Measurements from ENCODE around the gene TMEM263. TPM values are rescaled to one million over a fixed set of nuclear protein-coding genes. Genes with fewer than 3 reads are reported as not detected.

TMEM263 gene
- total RNA-seq (10 to 100 TPM; 55.4 to 69.9 (median 63.6) TPM), polyA plus RNA-seq (25.1 TPM)
- long read RNA-seq, donor 1, transcript TMEM263-201 (4 exons, 3,362 nt): minor isoform, 26 of 90 reads
- long read RNA-seq, donor 1, transcript TMEM263-204 (3 exons, 3,349 nt): major isoform, 49 of 90 reads
- long read RNA-seq, donor 1, partial matches to known transcripts: 0 of 90 reads
- long read RNA-seq, donor 1, other reads (novel, unspliced or antisense): 9 of 90 reads
- long read RNA-seq, donor 2, transcript TMEM263-201 (4 exons, 3,362 nt): minor isoform, 9 of 42 reads
- long read RNA-seq, donor 2, transcript TMEM263-204 (3 exons, 3,349 nt): major isoform, 31 of 42 reads
- long read RNA-seq, donor 2, partial matches to known transcripts: 0 of 42 reads
- long read RNA-seq, donor 2, other reads (novel, unspliced or antisense): 1 of 42 reads
- long read RNA-seq, donor 3, transcript TMEM263-204 (3 exons, 3,349 nt): major isoform, 129 of 266 reads
- long read RNA-seq, donor 3, transcript TMEM263-201 (4 exons, 3,362 nt): minor isoform, 90 of 266 reads
- long read RNA-seq, donor 3, transcript TMEM263-202 (3 exons, 833 nt): minor isoform, 6 of 266 reads
- long read RNA-seq, donor 3, partial matches to known transcripts: 0 of 266 reads
- long read RNA-seq, donor 3, other reads (novel, unspliced or antisense): 35 of 266 reads
- long read RNA-seq, donor 4, transcript TMEM263-204 (3 exons, 3,349 nt): major isoform, 31 of 44 reads
- long read RNA-seq, donor 4, transcript TMEM263-201 (4 exons, 3,362 nt): minor isoform, 8 of 44 reads
- long read RNA-seq, donor 4, partial matches to known transcripts: 0 of 44 reads
- long read RNA-seq, donor 4, other reads (novel, unspliced or antisense): 4 of 44 reads

DNA sequence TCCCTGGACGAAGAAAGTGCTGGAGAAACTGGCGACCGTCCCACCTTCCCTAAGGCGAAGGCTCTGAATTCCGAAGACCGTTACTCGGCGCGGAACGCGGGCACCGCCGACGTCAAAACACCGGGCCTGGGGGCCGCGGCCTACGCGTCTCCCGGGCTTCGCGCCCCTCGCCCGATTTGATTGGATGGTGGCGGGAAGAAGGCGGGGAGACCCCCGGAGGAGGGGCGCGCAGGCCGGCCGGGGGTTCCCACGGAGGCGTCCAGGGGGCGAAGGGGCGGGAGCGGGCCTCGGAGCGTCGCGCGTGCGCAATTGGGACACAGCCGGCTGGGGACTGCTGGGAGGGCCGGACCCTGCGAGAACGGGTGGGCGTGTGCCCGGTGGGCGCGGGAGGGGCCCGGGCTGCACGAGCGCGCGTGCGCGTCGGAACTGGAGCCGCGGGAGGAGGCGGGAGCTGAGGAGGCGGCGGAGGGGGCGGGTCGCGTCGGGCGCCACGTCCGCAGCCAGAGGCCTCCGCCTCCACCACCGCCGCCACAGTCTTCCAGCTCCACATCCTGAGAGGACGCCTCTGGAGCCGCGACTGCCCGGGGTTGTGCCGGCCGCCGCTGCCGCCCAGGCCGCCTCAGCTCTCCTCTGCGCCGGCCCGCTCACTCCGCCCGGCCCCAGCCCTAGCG, at the start of gene TMEM263:
TMEM263 (plus strand) TSS at position 531 of the 671 bp plus-strand sequence. CDS start 11,210 bp downstream, outside the sequence.
- Histone ChIP-seq H3K9me3 (ENCODE audit: control insufficient read depth, low read length) (no peaks in the 10 kb centered on the region), H3K4me3 (ENCODE audit: low read length) (peak within 1 kb of the TSS; percentile 80), H3K4me1 (ENCODE audit: control insufficient read depth, insufficient read depth, low read length) (no peaks in the 10 kb centered on the region), H3K27ac (ENCODE audit: low read length) (peak within 1 kb of the TSS; percentile 95), H3K27me3 (ENCODE audit: control insufficient read depth, insufficient read depth) (no peaks in the 10 kb centered on the region)
- WGBS: under 1% methylated on average over 88 of the region's 88 CpGs
- ATAC-seq (peak; percentile 95 to 96), DNase-seq (peak; percentile 97 to 99 (median 98))
- intact Hi-C loops (cut with DNase I): loop anchor here in 2 of 4 donors (10.0 kb wide), 1 partner anchor 139 kb away; the partner anchor contains the start of gene CRY1 (in 2 of the 2)

DNA sequence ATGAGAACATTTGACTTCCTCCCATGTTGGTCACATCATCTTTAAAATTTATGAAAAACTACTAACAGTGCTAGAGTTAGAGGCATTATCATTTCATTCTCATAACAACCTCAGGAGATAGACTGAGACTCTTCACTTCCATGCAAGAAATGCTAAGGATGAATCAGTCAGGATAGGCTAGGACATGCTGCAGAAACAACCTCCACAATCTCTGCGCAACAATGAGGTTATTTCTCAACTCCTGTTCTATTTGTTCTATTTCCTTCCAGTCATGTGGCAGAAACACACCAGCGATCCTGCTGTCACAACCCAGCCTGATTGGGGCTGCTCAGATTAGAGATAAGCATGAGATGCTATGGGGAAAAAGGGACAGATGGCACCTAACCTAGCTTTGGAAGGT, 49.0 kb upstream of the TMEM263 start:
- no peaks in the 10 kb centered on the region for H3K27me3 ChIP-seq (ENCODE audit: control insufficient read depth, insufficient read depth)
- H3K4me1 ChIP-seq (ENCODE audit: control insufficient read depth, insufficient read depth, low read length): no peaks in the 10 kb centered on the region
- H3K9me3 ChIP-seq (ENCODE audit: control insufficient read depth, low read length): no peaks in the 10 kb centered on the region
- H3K27ac ChIP-seq (ENCODE audit: low read length): no peak overlapping the region
- H3K4me3 ChIP-seq (ENCODE audit: low read length): no peak overlapping the region
- WGBS: 71% methylated on average over 2 of the region's 2 CpGs
- no peak for DNase-seq
- intact Hi-C loops (cut with DNase I): no loop called here
- no peak for ATAC-seq

DNA sequence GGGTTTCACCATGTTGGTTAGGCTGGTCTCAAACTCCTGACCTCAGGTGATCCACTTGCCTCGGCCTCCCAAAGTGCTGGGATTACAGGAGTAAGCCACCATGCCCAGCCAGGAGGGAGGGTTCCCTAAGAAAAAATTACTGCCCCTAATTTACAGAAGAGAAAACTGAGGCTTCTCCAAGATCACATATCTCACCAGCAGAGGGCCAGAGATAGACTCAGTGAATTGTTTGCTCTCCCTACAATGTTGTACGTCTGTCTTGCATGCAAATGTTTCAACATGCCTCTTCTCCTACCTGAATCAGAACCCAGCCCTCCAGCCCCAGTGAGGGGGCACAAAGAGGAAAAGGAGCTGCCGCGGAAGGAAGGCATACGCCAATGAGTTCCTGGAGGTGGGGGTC, 48.3 kb upstream of the TMEM263 start:
- Histone ChIP-seq H3K9me3 (ENCODE audit: control insufficient read depth, low read length) (no peaks in the 10 kb centered on the region), H3K4me3 (ENCODE audit: low read length) (no peak overlapping the region), H3K27me3 (ENCODE audit: control insufficient read depth, insufficient read depth) (no peaks in the 10 kb centered on the region), H3K4me1 (ENCODE audit: control insufficient read depth, insufficient read depth, low read length) (no peaks in the 10 kb centered on the region), H3K27ac (ENCODE audit: low read length) (no peak overlapping the region)
- intact Hi-C loops (cut with DNase I): no loop called here
- 64% methylated on average over 5 of the region's 5 CpGs for WGBS
- DNase-seq: no peak
- ATAC-seq: no peak

DNA sequence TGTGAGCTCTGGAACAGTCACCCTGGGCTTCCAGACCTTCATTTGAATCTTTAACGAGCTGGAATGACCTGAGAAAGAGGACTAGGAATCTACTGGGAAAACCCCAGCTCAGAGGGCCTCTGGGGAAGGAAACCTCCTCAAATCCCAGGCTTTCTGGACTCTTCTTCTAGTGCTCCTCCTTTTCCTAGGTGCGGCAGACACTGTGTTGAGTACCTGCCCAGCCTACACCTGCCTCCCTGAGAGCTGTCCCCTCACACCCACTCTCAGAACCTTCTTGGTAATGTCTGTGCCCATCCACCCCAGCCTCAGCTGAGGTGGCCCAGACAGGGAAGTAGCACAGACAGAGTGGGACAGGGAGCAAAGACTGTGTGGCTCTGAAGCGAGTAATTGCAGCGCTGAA, 47.9 kb upstream of the TMEM263 start:
- H3K27me3 ChIP-seq (ENCODE audit: control insufficient read depth, insufficient read depth): no peaks in the 10 kb centered on the region
- no peak overlapping the region for H3K4me3 ChIP-seq (ENCODE audit: low read length)
- WGBS: 81% methylated on average over 4 of the region's 4 CpGs
- no peak overlapping the region for H3K27ac ChIP-seq (ENCODE audit: low read length)
- DNase-seq (no peak), ATAC-seq (no peak)
- H3K9me3 ChIP-seq (ENCODE audit: control insufficient read depth, low read length): no peaks in the 10 kb centered on the region
- H3K4me1 ChIP-seq (ENCODE audit: control insufficient read depth, insufficient read depth, low read length): no peaks in the 10 kb centered on the region
- intact Hi-C loops (cut with DNase I): no loop called here

DNA sequence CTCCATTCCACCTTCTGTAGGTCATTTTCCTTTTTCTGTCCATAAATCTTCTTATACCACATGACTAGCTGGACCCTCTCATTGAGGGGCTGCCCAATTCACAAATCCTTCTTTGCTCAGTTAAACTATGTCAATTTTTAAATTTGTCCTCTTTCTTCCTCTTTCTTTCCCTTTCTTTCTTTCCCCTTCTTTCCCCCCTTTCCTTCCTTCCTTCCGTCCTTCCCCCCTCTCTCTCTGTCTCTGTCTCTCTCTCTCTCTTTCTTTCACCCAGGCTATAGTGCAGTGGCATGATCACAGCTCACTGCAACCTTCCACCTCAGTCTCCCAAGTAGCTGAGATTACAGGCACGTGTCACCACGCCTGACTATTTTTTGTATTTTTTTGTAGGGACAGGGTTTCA, 47.1 kb upstream of the TMEM263 start:
- Histone ChIP-seq H3K4me3 (ENCODE audit: low read length) (no peak overlapping the region), H3K27ac (ENCODE audit: low read length) (no peak overlapping the region), H3K9me3 (ENCODE audit: control insufficient read depth, low read length) (no peaks in the 10 kb centered on the region), H3K4me1 (ENCODE audit: control insufficient read depth, insufficient read depth, low read length) (no peaks in the 10 kb centered on the region), H3K27me3 (ENCODE audit: control insufficient read depth, insufficient read depth) (no peaks in the 10 kb centered on the region)
- ATAC-seq (no peak), DNase-seq (no peak)
- 78% methylated on average over 3 of the region's 3 CpGs for WGBS
- intact Hi-C loops (cut with DNase I): no loop called here

DNA sequence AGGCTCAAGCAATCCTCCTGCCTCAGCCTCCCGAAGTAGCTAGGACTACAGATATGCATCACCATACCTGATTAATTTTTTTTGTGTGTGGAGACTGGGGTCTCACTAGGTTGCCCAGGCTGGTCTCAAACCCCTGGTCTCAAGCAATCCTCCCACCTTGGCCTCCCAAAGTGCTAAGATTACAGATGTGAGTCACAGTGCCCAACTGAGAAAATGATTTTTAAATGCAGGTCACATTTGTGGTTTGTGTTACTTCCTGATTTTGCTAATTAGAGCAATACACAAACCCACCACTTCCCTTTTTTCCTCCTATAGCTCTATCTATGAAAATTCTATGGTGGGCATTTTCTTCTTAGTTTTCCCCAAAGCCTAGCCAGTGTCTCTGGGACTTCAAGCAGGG, 45.5 kb upstream of the TMEM263 start:
- DNase-seq: no peak
- intact Hi-C loops (cut with DNase I): no loop called here
- Histone ChIP-seq H3K27me3 (ENCODE audit: control insufficient read depth, insufficient read depth) (no peaks in the 10 kb centered on the region), H3K9me3 (ENCODE audit: control insufficient read depth, low read length) (no peaks in the 10 kb centered on the region), H3K4me3 (ENCODE audit: low read length) (no peak overlapping the region), H3K4me1 (ENCODE audit: control insufficient read depth, insufficient read depth, low read length) (no peaks in the 10 kb centered on the region), H3K27ac (ENCODE audit: low read length) (no peak overlapping the region)
- ATAC-seq: no peak
- 96% methylated on average over 1 of the region's 1 CpG for WGBS

DNA sequence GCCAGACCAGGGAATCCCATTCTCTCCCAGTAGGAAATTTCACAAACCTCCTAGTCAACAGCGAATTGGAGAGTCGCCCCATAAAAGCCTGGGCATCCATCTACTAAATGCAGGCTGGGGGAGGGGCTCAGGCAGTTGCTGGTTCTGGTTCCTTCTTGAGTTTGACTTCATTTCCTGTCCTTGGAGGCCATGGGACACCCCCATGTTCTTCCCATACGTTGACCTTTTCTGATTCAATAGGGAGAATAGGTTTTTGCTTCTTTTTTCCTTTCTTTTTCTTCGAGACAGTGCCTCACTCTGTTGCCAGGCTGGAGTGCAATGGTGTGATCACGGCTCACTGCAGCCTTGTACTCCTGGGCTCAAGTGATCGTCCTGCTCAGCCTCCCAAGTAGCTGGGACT, 44.1 kb upstream of the TMEM263 start:
- intact Hi-C loops (cut with DNase I): no loop called here
- no peaks in the 10 kb centered on the region for H3K27me3 ChIP-seq (ENCODE audit: control insufficient read depth, insufficient read depth)
- no peak for DNase-seq

DNA sequence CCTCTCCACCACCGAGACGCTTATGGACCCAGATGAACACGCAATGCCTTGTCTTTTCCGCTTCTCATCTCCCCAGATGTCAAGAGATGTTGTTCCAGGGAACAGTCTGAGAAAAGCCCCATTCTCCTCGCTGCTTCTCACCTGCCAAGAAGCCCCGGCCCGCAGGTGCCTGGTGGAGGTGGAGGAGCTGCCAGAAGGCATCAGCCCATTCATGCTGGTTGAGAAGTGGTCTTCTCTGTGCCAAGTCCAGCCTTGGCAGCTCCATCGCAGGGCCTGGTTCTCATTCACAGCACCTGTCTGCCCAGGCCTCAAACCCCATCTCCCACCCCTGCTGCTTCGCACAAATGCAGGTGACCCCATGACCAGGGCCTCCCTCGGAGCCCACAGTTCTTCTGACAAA, 42.3 kb upstream of the TMEM263 start:
- no peak for DNase-seq
- Histone ChIP-seq H3K4me3 (ENCODE audit: low read length) (no peak overlapping the region), H3K9me3 (ENCODE audit: control insufficient read depth, low read length) (no peaks in the 10 kb centered on the region), H3K27me3 (ENCODE audit: control insufficient read depth, insufficient read depth) (no peaks in the 10 kb centered on the region), H3K4me1 (ENCODE audit: control insufficient read depth, insufficient read depth, low read length) (no peaks in the 10 kb centered on the region), H3K27ac (ENCODE audit: low read length) (no peak overlapping the region)
- 86% methylated on average over 10 of the region's 10 CpGs for WGBS
- intact Hi-C loops (cut with DNase I): no loop called here
- ATAC-seq: no peak

More for the DNA sequence above, 44.1 kb upstream of the TMEM263 start:
- WGBS: 87% methylated on average over 6 of the region's 6 CpGs
- Histone ChIP-seq H3K27ac (ENCODE audit: low read length) (no peak overlapping the region), H3K9me3 (ENCODE audit: control insufficient read depth, low read length) (no peaks in the 10 kb centered on the region), H3K4me3 (ENCODE audit: low read length) (no peak overlapping the region), H3K4me1 (ENCODE audit: control insufficient read depth, insufficient read depth, low read length) (no peaks in the 10 kb centered on the region)
- ATAC-seq: no peak

DNA sequence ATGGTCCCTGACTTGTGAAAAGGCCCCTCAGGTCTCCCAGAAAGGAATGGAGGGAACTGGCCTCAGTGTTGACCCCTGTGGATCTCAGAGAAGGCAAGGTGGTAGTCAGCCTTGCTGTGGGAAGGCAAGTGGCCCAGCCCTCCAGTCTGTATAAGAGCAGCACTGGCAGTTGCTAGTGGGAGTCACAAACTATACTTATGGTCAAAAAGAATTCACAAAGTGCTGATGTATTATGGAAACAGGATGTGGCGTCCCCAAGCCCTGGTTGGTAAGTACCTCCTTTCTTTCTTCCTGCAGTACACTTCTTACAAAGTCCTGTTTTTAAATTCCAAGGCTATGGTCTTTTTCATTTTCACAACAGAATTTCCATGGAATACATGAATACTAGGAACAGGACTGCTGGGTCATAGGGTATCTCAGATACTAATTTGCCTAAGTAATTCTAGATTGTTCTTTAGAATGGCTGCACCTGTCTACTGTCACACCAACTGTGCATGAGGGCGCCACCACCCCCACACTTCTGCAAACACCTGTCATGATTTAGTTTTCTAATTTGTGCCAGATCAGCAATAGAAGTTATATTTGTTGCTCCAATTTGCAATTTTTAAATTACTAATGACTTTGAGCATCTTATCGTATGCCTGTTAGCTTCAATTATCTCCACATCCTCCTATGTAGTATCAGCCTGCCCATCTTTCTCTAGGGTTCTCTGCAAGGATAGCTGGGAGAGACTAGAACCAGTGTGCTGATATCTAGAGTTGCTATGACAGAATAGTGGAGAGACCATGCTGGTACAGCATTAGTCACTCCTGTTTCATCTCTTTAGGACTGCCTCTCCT, 40.7 kb upstream of the TMEM263 start:
- Histone ChIP-seq H3K9me3 (ENCODE audit: control insufficient read depth, low read length) (no peaks in the 10 kb centered on the region), H3K4me1 (ENCODE audit: control insufficient read depth, insufficient read depth, low read length) (no peaks in the 10 kb centered on the region), H3K27me3 (ENCODE audit: control insufficient read depth, insufficient read depth) (no peaks in the 10 kb centered on the region), H3K4me3 (ENCODE audit: low read length) (no peak overlapping the region), H3K27ac (ENCODE audit: low read length) (no peak overlapping the region)
- 87% methylated on average over 3 of the region's 3 CpGs for WGBS
- ATAC-seq (no peak), DNase-seq (no peak)
- intact Hi-C loops (cut with DNase I): no loop called here

DNA sequence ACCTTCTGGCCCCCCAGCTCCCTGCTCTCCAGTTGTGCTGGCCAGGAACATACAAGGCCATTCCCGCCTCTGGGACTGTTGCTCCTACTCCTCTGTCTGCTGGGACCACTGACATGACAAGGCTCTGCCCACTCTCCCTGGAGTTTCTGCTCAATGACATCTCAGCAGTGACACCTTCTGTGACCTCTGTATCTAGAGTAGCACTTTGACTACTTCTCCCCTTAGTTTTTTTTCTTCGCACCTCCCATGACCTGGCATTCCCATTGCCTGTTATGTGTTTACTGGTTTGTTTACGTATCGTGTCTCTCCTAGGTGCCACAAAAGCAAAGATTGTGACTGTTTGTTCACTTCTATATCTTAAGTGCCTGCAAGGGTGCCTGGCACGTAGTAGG, 40.1 kb upstream of the TMEM263 start:
- Histone ChIP-seq H3K4me1 (ENCODE audit: control insufficient read depth, insufficient read depth, low read length) (no peaks in the 10 kb centered on the region), H3K9me3 (ENCODE audit: control insufficient read depth, low read length) (no peaks in the 10 kb centered on the region), H3K4me3 (ENCODE audit: low read length) (no peak overlapping the region), H3K27ac (ENCODE audit: low read length) (no peak overlapping the region), H3K27me3 (ENCODE audit: control insufficient read depth, insufficient read depth) (no peaks in the 10 kb centered on the region)
- 70% methylated on average over 5 of the region's 5 CpGs for WGBS
- no peak for DNase-seq
- intact Hi-C loops (cut with DNase I): no loop called here
- no peak for ATAC-seq

All from right cardiac atrium (tissue), 5 donors.